Kidney tubule cell (primary cell): ENCODE measurements around the gene FOCAD.

Source experiments
- DNase-seq: peaks from one replicate; pipeline ENCODE4 v3.0.0-alpha.2; 2018; ENCODE audit warnings: low spot score

The FOCAD gene

DNA sequence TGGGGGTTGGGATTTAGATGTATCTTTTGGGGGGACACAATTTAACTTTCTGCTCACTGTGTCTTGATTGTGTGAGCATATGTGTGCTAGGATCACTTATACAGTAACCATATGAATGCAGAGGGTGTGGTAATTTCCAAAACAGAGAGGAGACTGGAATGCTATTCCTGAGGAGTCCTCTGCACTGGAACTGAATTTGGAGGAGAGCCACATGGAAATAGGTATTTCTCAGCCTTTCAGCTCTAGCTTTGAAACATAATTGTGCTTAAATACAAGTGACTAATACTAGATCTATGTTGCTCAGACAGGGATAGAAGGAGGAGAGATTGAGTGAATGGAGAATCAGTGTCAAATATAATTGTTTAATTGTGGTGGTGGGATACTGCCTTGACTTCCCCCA, 45.5 kb downstream of the FOCAD start:
- DNase-seq = peak; percentile 16

GRCh38 chr9:20732118-20732517, 48.1 kb downstream of the FOCAD start:
- peak; percentile 89 for DNase-seq

GRCh38 chr9:20734275-20734674, 50.2 kb downstream of the FOCAD start:
- DNase-seq = no peak

GRCh38 chr9:20740304-20740703, 56.2 kb downstream of the FOCAD start:
- DNase-seq = no peak

DNA sequence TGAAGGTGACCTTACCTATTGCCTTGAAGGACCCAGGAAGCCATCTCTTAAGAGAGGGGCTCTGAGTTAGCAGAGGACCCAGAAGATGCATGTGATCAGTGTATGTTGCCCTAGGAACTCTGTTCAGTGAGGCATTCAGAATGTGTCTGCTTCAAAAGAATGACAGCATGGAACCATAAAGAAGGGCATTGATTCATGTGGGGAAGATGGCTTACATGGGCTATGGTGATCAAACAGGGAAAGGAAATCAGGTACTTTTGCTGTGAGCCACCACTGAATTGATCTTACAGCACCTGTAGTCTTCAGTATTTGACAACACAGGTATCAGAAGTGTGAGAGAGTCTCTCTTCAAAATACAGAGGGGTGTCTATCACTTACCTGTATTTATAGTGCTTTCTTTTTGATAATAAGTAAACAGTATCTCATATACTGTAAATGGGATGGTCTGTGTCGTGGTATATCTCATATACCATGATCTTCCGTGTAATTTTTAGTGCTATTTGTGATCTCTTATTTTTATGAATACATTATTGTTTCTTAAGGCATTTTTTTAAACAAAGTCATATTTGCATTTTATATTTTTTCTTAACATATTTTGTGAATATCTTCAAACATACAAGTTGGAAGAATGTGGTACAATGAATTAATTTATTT, 57.0 kb downstream of the FOCAD start:
- DNase-seq = no peak

GRCh38 chr9:20742833-20743232, 58.8 kb downstream of the FOCAD start:
- DNase-seq = no peak

DNA sequence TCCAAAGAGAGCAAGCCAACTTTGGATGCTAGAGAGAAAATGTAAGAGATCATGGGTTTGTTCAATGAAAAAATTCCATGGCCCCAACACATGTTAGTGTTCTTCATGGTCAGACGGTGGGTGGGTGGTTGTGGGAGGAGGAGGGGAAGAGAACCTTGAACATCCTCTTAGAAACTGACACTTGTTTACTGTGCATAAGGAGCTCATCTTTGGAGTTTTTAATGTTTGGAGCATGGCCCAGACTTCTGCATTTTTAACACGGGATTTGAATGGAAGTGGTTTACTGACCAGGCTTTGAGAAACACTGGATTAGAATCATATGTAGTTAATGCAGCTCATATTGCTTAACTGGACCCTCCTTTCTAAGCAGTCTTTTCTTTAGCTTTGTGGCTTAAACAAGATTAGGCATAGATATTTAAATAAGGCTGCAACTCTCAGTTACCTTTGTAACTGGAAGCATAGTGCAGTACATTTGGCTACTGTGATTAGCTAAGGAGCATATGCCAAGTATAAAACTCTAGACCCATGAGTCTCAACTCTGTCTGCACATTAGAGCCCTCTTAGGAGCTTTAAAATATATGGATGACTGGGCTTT, 60.1 kb downstream of the FOCAD start:
- DNase-seq = no peak

GRCh38 chr9:20746967-20747366, 62.9 kb downstream of the FOCAD start:
- DNase-seq = no peak

DNA sequence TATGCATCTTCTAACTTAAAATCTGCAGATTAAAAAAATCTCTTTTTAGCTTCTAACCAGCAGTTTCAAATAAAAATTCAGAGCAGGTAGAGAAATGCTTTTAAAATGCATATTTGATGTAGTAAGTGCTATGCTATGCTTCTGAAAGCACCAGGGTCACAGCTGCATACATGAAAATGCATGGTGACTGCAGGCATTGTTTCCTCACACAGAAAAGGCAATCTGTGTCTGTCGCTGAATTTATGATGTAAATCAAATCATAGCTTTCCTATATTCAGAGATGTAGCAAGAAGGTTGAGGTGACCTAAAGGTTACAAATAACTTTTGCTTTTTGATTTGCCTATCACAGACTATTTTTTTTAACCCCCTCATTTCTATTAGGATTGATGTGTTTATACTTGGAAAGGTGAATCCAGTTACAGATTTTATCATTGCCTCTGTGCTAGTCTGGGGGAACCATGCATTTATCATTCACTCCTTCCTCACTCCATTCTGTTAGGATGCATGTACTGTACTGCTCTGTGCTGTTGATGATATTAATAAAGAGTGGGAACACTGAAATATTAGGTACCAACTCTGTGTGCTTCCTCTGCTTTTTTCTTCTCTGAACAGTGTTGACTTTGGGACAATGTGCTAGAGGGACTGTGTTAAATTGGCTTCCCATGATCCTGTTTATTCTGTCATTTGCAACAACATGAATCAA, 65.6 kb downstream of the FOCAD start:
- DNase-seq = no peak

DNA sequence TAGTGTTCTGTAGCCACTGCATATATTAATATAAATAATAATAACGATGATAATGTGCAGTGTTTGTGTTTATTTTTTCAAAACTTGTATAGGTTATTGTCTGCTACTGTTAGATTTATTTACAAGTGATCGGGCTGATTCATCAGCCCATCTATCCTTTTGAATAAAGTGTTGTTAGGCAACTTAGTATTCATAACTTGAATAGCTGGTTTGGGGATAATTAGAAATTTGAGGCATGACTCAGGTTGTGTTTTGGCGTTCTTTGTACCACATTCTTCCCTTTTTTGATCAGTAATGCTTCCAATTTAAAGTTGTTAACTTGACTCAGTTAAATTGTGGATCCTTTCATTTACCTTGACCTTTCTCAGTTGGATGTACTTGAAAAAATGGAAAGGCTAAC, 69.7 kb downstream of the FOCAD start:
- no peak for DNase-seq

- DNase-seq = peak; percentile 5
Measured at GRCh38 chr9:20754556-20754955, 70.5 kb downstream of the FOCAD start.

DNA sequence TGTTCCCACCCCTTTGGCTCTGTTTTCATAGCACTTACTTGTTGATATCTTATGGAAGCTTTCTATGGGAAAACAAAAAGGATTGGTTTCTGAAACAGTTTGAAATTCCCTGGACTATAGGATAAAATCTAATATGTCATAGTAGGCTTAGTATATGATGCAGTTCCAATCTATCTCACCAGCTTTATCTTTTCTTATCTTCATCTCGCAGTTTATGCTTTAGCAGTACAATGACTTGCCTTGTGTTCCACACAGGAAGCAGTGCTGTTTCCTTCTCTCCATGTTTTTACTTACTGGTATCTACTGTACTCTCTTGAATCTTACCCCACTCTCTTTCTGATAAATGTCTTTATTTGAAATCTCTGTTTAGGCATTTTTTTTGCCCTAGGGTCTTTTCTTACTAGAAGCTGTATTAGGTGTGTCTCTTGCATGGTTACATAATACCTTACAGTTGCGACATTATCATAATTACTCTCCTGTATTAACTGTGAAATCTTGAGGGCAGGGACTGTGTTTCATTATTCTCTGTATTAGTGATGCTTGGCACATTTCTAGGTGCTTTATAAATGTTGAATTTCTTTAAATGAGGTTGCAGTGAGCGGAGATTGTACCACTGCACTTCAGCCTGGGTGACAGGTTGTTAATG, 76.3 kb downstream of the FOCAD start:
- no peak for DNase-seq

- no peak for DNase-seq
Measured at GRCh38 chr9:20770947-20771346, 86.9 kb downstream of the FOCAD start.

- DNase-seq = no peak
Measured at GRCh38 chr9:20771729-20772128, 87.7 kb downstream of the FOCAD start.

GRCh38 chr9:20775683-20776082, 91.6 kb downstream of the FOCAD start:
- no peak for DNase-seq

- DNase-seq = no peak
Measured at GRCh38 chr9:20781092-20781491, 97.0 kb downstream of the FOCAD start.

GRCh38 chr9:20782289-20782688, 98.2 kb downstream of the FOCAD start:
- DNase-seq = no peak

DNA sequence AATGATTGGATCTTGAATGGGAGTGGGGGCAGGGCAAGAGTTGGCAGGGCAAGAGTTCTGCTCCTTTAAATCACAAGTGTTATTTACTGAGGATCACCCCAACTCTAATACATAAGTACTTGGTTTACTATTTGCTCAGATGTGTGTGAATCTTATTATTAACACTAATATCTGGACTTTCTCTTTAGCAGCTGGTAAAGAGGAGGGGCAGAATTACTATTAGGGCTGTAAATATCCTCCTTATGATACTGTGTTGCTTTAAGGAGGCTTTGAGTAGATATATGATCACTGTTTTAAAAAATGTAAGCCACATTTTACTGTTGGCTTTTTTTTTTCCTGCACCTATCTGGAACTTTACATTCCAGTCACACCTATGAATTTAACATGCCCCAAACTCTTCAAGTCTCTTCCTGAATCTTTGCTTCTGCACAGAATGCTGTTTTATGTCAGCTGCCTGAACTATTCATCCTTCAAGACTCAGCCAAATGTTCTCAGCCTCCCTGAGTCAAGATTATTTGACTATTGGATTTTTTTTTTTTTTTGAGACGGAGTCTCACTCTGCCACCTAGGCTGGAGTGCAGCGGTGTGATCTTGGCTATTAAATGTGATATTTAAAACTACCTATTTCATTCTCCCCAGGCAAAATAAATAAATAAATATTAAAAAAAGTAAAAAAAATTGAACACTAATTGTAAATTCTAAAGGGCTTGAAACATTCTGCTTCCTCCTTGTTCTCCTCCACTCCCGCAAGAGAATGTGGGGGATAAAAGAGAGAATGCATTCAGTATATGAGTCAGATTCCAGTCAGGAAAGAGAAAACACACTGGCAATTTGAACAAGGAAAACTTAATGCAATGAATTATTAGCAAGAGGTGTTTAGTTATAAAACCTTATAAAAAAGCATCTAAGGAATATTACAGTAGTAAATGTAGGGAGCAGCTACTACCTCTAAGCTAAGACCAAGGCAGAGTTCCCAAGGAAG, 99.3 kb downstream of the FOCAD start:
- DNase-seq = peak; percentile 13

DNA sequence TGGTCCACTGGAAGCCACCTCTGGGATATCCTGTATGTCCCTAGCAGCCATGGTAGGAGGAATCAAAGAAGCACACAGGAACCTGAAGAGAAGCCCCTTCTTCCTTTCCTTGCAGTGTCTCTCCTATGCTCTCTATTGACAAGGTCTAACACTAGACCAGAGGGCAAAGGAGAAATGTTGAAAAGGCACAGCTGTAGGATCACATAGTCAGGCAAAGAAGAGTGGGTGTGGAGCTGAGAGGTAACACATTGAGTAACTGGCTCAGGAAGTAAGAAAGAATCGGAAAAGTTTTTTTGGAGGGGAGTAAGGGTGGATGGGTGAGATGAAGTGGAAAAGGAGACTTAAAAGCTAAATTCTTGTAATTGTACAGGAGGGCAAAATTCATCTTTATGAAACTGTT, 100.1 kb downstream of the FOCAD start:
- DNase-seq = no peak

GRCh38 chr9:20786807-20787206, 102.7 kb downstream of the FOCAD start:
- DNase-seq = no peak

DNA sequence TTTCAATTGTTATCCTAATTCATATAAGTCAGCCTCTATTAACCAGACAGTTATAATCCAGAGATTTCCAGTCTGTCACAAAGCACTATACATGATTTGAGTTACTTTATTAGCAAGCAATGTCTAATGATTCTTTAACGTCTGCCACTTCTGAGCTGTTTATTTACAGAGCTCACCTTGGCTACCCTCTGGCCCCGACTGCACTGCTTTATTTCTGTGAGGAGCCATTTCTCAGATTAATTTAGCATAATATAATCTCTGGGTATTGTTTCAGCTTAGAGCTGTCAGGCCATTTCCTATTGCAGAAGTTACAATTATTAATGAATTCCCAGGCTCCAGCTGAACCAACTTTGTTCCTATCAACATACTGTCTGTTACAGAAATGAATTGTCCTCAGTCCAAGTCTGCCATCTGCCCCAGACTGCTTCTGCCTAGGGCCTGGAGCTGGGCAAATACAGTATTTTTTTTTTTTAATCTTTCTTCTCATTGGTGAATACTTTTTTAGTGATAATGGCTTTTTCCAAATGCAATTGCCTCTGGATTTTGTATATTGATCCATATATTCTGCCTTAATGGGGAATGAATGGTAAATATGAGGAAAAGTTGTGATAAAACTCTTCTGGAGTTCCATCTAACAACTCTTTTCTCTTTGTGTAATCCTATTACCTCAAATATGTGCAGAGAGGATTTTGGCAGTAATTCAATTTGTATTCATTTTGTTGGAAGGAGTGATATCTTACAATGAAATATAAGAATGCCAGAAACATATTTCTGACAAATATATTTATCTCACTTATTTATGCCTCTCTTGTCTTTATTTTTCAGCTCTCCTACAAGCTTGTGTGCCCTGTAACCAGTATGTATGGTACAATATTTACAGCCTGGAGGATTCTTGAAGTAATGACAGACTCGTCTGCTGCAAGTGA, 104.7 kb downstream of the FOCAD start:
- DNase-seq = no peak
